DND-41 (cell line): ENCODE data around the gene C1orf174.

Source experiments
- ATAC-seq: fragments of 200-7000 bp; cut with Tn5 transposase; 3 replicates; pipeline ENCODE4 v1.9.1; 2021; ENCODE audit warnings: low read depth; ENCODE audit not compliant: insufficient read depth
- DNase-seq: peaks from one replicate; pipeline ENCODE4 v3.0.0-alpha.2; 2020
- H2AFZ ChIP-seq: 2 replicates; pipeline ENCODE4 v1.6.0; 2012; ENCODE audit warnings: low read depth, low read length
- H3K27ac ChIP-seq: 2 replicates; pipeline ENCODE4 v1.5.1; 2012; ENCODE audit warnings: low read length, inconsistent platforms
- H3K27me3 ChIP-seq: fragments of 200-600 bp; sonication (generic); 2 replicates; pipeline ENCODE4 v1.6.0; 2012; ENCODE audit warnings: low read length, mild to moderate bottlenecking, inconsistent platforms; ENCODE audit not compliant: insufficient read depth, poor library complexity
- H3K36me3 ChIP-seq: 2 replicates; pipeline ENCODE4 v1.5.1; 2012; ENCODE audit warnings: low read length, inconsistent platforms; ENCODE audit not compliant: insufficient read depth
- H3K4me1 ChIP-seq: 2 replicates; pipeline ENCODE4 v1.5.1; 2012; ENCODE audit warnings: mild to moderate bottlenecking, low read length; ENCODE audit not compliant: insufficient read depth
- H3K4me2 ChIP-seq: 2 replicates; pipeline ENCODE4 v1.6.0; 2012; ENCODE audit warnings: mild to moderate bottlenecking, moderate library complexity, low read length, inconsistent platforms; ENCODE audit not compliant: insufficient read depth
- H3K4me3 ChIP-seq, 2 experiments: fragments of 200-600 bp in 1 of 2; shearing (Covaris generic) in 1 of 2; 2 replicates each; pipeline ENCODE4 v1.5.1; 2012 to 2016; ENCODE audit warnings: inconsistent platforms in 2 of 2, low read length in 2 of 2, mild to moderate bottlenecking in 2 of 2, low read depth in 1 of 2, moderate library complexity in 1 of 2
- H3K79me2 ChIP-seq: 2 replicates; pipeline ENCODE4 v1.6.0; 2012; ENCODE audit warnings: low read length, inconsistent platforms; ENCODE audit not compliant: insufficient read depth
- H3K9ac ChIP-seq: 2 replicates; pipeline ENCODE4 v1.6.0; 2012; ENCODE audit warnings: low read depth, mild to moderate bottlenecking, inconsistent platforms, low read length, moderate library complexity
- H3K9me3 ChIP-seq: 2 replicates; pipeline ENCODE4 v1.5.1; 2012; ENCODE audit warnings: low read length, moderate library complexity, mild to moderate bottlenecking, inconsistent platforms; ENCODE audit not compliant: insufficient read depth, severe bottlenecking
- H4K20me1 ChIP-seq: 2 replicates; pipeline ENCODE4 v1.6.0; 2012; ENCODE audit warnings: low read length; ENCODE audit not compliant: insufficient read depth
- CTCF ChIP-seq: IDR thresholded peaks from 2 replicates; pipeline ENCODE4 v1.5.1; 2012; ENCODE audit warnings: borderline replicate concordance, low read length, moderate library complexity, mild to moderate bottlenecking; ENCODE audit not compliant: poor library complexity, severe bottlenecking; ENCODE audit errors: extremely low read depth
- EZH2 ChIP-seq: IDR thresholded peaks from 3 replicates; pipeline ENCODE4 v1.6.1; 2012; ENCODE audit warnings: borderline replicate concordance, low read depth, mild to moderate bottlenecking, moderate library complexity, low read length, inconsistent platforms; ENCODE audit not compliant: severe bottlenecking

Gene C1orf174

DNA sequence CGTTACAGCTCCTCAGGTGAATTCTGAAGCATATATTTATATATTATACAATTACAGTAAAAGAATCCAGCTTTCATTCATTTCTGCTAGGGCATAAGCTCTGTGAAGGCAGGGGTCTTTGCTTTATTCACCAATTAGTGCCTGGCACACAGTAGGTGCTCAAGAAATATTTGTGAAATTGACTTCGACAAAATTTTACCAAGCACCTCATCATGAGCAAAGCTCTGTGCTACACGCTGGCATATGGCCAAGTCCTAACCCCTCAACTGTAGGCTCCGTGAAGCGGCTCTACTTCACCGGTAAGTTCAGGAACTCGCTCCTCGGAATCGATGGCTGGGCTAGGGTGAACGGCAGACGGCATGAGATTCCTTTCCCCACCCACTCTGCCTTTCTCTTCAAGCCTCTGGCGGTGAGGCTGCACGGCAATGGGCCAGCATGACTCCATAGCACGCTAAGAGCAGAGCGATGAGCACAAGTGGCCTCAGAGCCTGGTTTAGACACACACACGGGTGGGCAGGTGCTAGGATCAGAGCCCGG, 8.7 kb downstream of the C1orf174 start:
- Histone ChIP-seq H4K20me1 (peaks cover 41% of the 10 kb centered on the region), H3K9ac (no peak overlapping the region), H3K4me2 (no peak overlapping the region), H2AFZ (no peak overlapping the region), H3K4me1 (peaks cover 3% of the 10 kb centered on the region; the same call in 1 of the 2 replicates), H3K27me3 (no peaks in the 10 kb centered on the region), H3K4me3 (no peak overlapping the region), H3K27ac (no peak overlapping the region), H3K79me2 (peaks cover 39% of the 10 kb centered on the region), H3K36me3 (peaks cover 79% of the 10 kb centered on the region), H3K9me3 (no peaks in the 10 kb centered on the region)
- TF ChIP-seq CTCF: no peak
- DNase-seq (no peak), ATAC-seq (no peak)

GRCh38 chr1:3890389-3891328, 9.4 kb downstream of the C1orf174 start:
- Histone ChIP-seq H3K9me3 (no peaks in the 10 kb centered on the region), H4K20me1 (peaks cover 36% of the 10 kb centered on the region), H3K4me2 (no peak overlapping the region), H3K4me1 (no peaks in the 10 kb centered on the region), H3K27ac (no peak overlapping the region), H3K79me2 (peaks cover 32% of the 10 kb centered on the region), H3K36me3 (peaks cover 78% of the 10 kb centered on the region), H3K27me3 (no peaks in the 10 kb centered on the region), H3K9ac (no peak overlapping the region), H2AFZ (no peak overlapping the region), H3K4me3 (no peak overlapping the region)
- ATAC-seq (no peak), DNase-seq (no peak)
- TF ChIP-seq CTCF (no peak), EZH2 (no peak)

DNA sequence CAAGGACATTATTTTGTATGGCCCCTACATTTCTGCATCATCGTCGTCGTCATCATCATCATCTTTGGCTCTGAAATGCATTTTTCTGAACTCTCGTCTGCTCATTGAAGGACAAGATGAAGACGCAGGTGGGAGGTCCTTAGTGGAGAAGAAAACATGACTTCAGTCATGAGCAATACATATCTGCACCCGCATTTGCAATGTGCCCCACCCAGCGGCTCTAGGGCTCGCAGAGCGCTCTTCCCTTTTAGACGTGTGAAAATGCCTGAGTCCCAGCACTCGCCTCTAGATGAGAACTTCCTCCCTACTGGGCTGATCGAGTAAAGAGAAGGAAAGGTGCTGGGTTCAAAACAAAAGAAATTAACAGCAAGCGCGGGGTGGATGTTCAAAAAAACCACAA, 10.1 kb downstream of the C1orf174 start:
- DNase-seq (no peak), ATAC-seq (no peak)
- Histone ChIP-seq H3K4me3 (no peak overlapping the region), H2AFZ (no peak overlapping the region), H3K4me1 (no peaks in the 10 kb centered on the region), H3K9ac (no peak overlapping the region), H3K79me2 (peaks cover 25% of the 10 kb centered on the region), H3K4me2 (no peak overlapping the region), H3K9me3 (no peaks in the 10 kb centered on the region), H4K20me1 (peaks cover 29% of the 10 kb centered on the region), H3K36me3 (peaks cover 76% of the 10 kb centered on the region), H3K27ac (no peak overlapping the region), H3K27me3 (no peaks in the 10 kb centered on the region)
- no peak for TF ChIP-seq CTCF
